ENCODE data around the gene CTNNBL1.
"Not testable (repeated sequence)": the region's sequence is repeated elsewhere in the genome, so short reads cannot be mapped to it uniquely, and the experiment has no call there.

Gene CTNNBL1

DNA sequence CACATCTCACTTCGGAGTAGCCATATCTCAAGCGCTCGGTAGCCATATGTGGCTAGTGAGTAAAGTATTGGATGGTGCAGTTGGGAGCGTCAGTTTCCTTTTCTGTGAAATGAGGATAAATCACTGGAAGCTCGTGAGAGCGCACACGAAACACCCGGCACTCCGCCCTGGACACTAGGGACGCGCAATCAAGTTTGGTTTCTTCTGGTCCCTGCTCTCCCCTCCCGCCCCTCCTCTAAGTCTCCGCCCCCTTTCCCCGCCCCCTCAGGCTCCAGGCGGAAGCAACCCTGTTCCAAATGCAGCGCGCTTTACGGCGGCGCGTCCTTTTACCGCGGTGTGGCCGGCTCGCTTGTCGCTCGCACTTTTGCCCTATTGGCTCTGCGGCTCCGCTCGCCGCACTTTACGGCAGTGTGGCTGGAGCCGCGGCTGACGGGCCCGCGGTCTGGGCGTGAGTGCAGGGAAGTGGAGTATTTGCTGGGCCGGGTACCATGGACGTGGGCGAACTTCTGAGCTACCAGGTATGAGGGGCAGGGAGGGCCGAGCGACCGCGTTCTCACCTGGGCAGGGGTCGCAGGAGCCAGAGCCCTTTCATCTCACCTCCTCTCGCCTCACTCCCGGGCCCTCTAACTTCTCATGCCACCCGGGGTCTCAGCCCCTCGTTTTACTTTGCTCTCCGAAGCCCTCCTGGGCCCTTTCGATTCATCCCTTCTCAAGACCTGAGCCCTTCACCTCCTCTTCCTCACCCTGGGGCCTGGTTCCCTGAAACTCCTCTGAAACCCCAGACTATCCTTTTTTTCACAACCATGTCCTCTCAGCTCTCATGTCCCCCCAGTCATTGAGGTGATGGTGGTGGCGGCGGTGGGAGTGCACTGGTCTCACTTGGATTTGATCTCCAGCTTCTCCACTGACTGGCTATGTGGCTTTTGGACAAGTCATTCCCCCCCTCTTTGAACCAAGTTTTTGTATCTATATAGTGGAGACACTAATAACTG lies at the start of gene CTNNBL1:
TSS of gene CTNNBL1 (plus strand) at position 396 of the 992 bp plus-strand sequence. CDS start at position 489, 93 bp downstream.
- DNase-seq (ENCODE audit: low read depth, low spot score) = peak; percentile 91

DNA sequence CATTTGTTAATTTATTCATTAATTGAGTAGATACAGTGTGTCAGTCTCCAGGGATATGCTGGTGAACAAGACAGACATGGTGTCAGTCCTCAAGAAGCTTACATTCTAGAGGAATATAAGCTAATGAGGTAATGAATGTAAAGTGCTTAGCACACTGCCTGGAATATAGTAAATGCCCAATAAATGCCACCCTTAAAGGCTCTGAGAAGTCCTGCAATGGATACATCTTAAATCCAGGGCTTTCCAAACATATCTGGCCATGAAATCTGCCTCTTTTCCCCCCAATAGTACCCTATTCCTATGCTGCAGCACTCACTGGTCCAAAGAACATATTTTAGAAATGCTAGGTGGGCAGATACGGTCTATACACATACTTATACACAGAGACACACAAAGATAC lies 49.2 kb upstream of the CTNNBL1 start:
- no peak for DNase-seq (ENCODE audit: low read depth, low spot score)

GRCh38 chr20:37647946-37648345 lies 45.9 kb upstream of the CTNNBL1 start:
- DNase-seq (ENCODE audit: low read depth, low spot score) = no peak

GRCh38 chr20:37649017-37649416 lies 44.8 kb upstream of the CTNNBL1 start:
- no peak for DNase-seq (ENCODE audit: low read depth, low spot score)

DNA sequence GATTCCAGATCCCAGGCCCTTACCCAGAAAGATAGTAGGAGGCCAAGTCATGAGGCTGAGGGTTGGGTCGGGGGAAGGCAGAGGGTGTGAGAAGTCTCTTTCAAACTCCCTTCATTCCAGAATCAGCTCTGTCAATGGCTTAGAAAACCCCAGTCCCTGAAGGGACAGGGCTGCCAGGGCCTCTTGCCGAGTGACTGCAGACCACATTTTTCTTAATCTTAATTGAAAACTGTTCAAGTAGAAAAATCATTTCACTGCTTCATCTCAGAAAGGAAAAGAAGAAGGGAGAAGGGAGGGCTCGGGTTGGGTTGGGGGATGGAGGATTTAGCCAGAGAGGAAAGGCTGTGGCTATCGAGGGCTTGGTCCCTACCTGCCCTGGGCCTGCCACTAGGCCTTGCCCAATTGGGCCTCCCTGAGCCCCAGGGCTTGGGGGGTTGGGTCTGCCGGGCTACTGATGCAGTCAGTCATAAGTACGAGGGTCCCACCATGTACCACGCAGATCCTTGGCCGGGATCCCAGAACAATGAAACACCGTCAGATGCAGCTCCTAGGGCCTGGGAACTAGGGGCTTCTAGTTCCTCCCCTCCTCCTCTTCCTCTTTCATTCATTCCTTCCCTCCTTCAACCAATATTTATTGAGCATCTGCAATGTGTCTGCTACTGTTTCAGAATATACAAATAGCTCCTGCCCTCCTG lies 44.0 kb upstream of the CTNNBL1 start:
- no peak for DNase-seq (ENCODE audit: low read depth, low spot score)

DNA sequence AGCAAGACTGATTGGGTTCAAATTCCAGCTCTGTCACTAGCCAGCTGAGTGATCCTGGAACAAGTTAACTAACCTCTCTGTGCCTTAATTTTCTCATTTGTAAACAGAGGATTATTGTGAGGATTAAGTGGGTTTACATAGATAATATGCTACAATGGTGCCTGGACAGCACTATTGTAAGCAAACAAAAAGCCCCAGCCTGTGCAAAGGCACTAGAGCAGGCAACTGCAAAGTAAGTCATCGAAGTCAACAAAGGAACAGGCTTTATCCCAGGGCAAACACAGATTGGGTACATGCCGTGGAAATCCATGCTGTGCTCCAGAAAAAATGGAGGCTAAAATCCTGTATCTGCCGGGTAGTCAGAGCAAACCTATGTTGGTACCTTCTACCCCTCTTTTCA lies 43.2 kb upstream of the CTNNBL1 start:
- no peak for DNase-seq (ENCODE audit: low read depth, low spot score)

DNA sequence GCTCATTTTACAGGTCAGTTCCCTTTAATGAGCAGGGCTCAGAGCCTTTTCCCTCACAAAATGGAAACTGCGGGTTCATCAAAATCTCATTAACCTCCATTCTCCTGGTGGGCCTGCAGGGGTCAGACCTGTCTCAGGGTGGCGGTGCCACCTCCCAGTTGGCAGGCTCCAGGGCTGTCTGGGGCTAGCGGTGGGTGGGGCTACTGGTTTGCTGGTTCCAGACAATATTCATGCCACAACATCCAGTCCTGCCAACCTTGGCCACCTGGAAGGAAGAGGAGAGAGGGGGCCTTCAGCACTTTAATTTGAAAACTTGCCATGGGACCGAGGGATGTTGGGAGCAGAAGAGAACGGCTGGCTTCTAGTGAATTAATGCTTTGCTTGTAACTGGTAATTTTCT lies 41.9 kb upstream of the CTNNBL1 start:
- DNase-seq (ENCODE audit: low read depth, low spot score) = peak; percentile 28

GRCh38 chr20:37656945-37657344 lies 36.9 kb upstream of the CTNNBL1 start:
- no peak for DNase-seq (ENCODE audit: low read depth, low spot score)

- no peak for DNase-seq (ENCODE audit: low read depth, low spot score)
Observed at GRCh38 chr20:37657924-37658804, 35.7 kb upstream of the CTNNBL1 start.

- no peak for DNase-seq (ENCODE audit: low read depth, low spot score)
Observed at GRCh38 chr20:37661519-37661918, 32.3 kb upstream of the CTNNBL1 start.

DNA sequence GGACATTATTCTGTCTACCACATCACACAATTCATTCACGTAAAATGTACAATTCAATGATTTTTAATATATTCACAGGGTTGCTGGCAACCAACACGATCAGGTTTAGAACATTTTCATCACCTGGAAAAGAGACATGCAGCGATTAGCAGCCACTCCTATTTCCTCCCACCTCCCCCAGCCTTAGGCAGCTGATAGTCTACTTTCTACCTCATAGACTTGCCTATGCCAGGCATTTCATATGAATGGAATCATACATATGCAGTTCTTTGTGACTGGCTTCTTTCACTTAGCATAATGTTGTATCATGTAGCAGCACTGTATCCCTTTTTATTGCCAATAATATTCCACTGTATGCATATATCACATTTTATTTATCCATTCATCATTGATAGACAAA lies 31.5 kb upstream of the CTNNBL1 start:
- no peak for DNase-seq (ENCODE audit: low read depth, low spot score)

GRCh38 chr20:37664595-37664994 lies 29.2 kb upstream of the CTNNBL1 start:
- not testable (repeated sequence) for DNase-seq (ENCODE audit: low read depth, low spot score)

DNA sequence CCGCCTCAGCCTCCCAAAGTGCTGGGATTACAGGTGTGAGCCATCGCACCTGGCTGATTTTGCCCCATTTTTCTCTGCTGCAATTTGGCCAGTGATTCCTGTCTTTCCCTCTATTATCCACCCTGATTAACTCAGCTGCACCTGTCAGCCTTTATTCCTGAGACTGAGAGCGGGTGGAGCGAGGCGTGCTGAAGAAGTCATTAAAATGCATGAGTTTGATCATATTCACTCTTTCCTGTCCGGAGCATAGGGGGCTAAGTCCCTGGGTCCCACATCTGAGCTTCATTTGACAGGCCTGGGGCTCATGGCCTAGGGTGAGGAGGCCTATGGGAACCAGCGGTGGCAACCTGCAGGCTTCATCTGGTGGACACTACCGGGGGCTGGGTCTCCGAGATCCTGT lies 25.7 kb upstream of the CTNNBL1 start:
- DNase-seq (ENCODE audit: low read depth, low spot score) = no peak

GRCh38 chr20:37669062-37669772 lies 24.6 kb upstream of the CTNNBL1 start:
- peak; percentile 35 for DNase-seq (ENCODE audit: low read depth, low spot score)

DNA sequence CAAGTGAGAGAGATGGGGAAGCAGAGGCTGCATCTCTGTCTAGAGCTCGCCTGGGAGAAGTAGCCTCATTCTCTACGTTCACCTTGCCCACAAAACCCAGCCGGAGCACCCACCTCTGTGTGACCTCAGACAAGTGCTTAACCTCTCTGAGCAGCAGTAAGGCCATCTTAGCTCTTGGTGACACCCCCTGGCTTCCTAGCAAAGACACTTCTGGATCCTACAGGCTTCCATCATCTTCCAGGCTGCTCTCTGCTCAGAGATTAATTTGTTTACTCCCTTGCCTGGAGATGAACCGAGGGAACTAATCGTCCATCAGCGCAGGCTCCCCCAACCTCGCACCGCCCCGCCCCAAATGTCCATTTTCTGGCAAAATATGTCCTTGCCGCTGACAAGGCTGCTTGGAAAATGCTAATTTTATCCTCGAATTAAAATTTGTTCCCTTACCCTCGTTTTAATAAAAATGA lies 24.0 kb upstream of the CTNNBL1 start:
- no peak for DNase-seq (ENCODE audit: low read depth, low spot score)

DNA sequence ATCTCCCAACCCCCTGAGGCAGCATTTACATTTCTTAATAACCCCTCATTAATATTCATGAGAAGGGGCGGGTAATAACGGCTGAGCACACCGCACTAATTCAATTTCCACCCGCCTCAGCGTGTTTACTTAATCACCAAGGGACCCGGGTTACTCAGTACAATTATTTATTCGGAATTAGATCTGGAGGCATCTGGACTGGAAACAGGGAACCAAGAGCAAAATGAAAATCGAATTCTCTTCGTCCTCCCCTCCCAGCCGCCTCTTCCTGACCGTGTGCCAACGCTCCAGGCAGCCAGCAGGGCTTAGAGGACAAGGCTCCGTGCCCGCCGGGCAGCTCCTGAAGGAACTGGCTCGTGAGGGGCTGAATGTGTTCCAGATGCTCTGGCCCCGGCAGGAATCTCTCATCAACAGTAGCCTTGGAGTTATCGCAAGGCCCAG lies 23.5 kb upstream of the CTNNBL1 start:
- no peak for DNase-seq (ENCODE audit: low read depth, low spot score)

- DNase-seq (ENCODE audit: low read depth, low spot score) = no peak
Observed at GRCh38 chr20:37672143-37672542, 21.7 kb upstream of the CTNNBL1 start.

GRCh38 chr20:37673444-37673843 lies 20.4 kb upstream of the CTNNBL1 start:
- DNase-seq (ENCODE audit: low read depth, low spot score) = no peak

DNA sequence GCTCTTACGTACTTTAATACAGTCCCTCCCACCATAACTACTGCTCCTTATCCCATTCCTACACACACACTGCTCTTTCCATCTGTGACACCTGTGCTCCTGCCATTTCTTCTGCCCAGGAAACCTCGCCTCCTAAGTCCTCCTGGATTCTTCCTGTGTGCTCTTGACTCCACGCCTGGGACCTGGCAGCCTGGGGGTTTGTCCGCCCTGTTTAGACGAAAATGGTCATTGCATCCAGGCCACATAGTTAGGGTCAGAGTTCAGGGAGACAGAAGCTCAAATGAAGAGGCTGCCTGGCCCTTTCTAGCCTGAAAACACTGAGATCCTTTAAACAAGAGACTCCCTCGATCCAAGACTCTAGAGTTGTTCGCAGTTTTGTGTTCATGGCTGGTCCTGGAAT lies 17.4 kb upstream of the CTNNBL1 start:
- no peak for DNase-seq (ENCODE audit: low read depth, low spot score)

- no peak for DNase-seq (ENCODE audit: low read depth, low spot score)
Observed at GRCh38 chr20:37677969-37678861, 15.6 kb upstream of the CTNNBL1 start.
